ENCODE results near the gene PNRC2.

- TF ChIP-seq, protein P1, sequence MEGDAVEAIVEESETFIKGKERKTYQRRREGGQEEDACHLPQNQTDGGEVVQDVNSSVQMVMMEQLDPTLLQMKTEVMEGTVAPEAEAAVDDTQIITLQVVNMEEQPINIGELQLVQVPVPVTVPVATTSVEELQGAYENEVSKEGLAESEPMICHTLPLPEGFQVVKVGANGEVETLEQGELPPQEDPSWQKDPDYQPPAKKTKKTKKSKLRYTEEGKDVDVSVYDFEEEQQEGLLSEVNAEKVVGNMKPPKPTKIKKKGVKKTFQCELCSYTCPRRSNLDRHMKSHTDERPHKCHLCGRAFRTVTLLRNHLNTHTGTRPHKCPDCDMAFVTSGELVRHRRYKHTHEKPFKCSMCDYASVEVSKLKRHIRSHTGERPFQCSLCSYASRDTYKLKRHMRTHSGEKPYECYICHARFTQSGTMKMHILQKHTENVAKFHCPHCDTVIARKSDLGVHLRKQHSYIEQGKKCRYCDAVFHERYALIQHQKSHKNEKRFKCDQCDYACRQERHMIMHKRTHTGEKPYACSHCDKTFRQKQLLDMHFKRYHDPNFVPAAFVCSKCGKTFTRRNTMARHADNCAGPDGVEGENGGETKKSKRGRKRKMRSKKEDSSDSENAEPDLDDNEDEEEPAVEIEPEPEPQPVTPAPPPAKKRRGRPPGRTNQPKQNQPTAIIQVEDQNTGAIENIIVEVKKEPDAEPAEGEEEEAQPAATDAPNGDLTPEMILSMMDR (IDR thresholded peaks at IDR 0.05; ENCODE audit: low read length), result no peak
- no peak for TF ChIP-seq EZH2 (optimal IDR thresholded peaks at IDR 0.05; ENCODE audit: low read depth, low read length)
These were observed 48.9 kb upstream of the PNRC2 start for GRCh38 chr1:23910553-23911246.

Measured in MM.1S (cell line).